Eye (tissue), 1 donor: ENCODE measurements around the gene CSNK1G3.

Source experiments
- DNase-seq: peaks from one replicate; pipeline ENCODE4 v3.0.0-alpha.2; 2015

CSNK1G3 gene

DNA sequence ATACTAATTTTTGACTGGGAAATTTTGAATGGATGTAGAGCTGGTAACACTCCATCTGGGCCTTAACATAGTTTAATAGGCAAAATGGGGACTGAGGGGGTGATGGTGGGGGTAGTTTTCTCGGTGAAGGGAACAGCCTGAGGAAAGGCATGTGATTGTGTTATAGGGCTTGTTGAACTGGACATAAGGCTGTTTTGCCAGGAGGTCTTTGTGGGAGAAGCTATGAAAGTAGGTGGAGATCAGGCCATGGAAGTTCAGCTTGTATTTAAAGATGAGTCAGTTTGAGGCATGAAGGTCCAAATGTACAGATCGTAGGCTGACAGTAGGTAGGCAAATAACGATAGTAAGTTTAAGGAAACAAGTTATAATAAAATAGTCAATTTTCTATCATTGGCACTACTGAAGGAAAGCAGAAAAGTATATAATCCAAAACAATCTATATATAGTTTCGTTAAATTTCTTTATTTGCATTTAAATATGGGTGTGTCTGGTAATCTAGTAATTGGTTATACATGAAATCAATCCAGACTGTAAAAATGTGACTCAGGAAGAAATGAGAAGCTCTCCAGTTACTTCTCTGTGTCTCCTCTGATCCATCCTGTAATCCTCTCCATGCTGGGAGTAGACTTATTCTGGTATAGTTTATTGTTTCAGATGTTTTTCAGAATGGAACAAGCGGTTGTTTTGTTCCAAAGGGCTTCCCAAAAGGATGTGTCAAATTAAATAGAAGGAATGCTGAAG, 2.8 kb downstream of the CSNK1G3 start:
- no peak for DNase-seq

DNA sequence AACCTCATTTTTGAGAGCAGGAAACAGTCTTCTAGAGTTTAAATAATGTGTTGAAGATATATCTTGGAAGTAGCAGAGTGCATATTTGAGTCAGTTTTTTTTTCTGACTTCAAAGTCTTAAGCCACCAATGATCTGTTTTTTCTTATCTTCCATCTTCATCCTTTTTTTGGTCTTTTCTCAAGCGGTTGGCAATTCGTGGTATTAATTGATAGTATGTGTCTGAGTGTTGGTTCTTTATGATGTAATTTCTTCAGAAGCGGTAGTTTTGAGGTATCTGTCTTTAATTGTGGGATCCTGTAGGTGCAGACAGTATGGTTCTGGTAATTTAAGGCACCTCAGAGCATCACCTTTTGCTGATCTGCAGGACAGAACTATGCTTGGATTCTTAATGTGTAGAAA, 3.9 kb downstream of the CSNK1G3 start:
- DNase-seq: no peak

DNA sequence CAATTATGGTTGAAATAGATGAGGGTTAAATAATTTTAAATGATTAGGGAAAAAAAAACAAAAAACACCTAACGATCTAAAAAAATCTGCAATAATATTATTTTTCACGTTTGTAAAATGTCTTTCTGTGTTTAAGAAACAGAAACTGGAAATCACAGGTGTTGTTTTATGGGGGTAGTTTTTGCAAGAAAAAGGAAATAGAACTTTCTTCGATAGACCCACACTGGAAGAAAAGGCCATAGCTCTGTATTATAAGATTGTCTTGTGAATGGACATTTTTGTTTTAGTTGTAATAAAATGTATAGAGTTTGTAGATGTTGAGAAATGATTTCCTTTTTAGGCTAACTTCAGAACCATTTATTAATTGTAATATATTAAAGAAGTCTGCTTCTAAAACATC, 5.5 kb downstream of the CSNK1G3 start:
- no peak for DNase-seq

- DNase-seq: no peak
Measured at GRCh38 chr5:123518111-123518510, 6.1 kb downstream of the CSNK1G3 start.

DNA sequence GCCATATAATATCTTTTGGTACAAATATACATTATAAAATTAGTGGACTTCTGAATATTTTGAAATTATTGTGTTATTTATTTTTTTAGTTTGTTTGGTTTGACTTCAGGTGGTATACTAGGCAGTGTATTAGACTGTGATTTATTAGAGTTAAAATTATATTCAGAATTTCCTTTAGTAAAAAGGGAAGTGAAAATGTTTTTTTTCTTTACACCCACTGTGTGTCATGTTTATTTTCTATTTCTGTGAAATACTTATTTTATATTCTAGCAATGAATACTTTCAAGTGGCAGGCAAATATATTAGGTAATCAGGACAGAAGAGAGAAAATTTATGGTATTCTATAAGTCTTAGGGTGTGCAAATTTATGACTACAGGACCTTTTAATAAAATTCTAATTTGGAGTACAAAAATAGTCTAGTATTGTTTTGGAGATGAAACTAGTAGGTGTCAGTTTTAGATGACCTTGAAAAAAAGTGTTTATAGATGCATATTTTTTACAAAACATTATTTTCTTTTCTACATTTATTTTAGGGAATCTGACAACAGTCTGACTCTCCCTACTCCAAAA, 8.8 kb downstream of the CSNK1G3 start:
- DNase-seq: no peak

DNA sequence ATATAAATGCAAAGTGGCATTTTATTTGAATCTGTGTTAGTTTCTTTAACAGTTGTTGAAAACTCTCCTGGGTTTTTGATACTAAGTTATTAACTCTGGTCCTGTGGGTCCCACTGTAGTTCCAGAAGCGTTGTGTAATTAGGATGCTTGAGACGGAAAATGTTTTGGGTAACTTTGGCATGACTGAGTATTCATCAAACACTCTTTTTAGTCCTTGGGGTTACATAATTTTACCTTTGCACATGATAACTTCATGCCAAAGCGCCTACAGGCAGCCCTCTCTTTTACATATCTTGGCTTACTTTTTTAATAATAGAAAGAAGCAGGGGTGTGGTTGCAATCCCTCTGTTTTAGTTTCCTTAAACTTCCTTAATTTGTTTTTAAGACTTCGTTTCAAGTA, 12.2 kb downstream of the CSNK1G3 start:
- DNase-seq: no peak

DNA sequence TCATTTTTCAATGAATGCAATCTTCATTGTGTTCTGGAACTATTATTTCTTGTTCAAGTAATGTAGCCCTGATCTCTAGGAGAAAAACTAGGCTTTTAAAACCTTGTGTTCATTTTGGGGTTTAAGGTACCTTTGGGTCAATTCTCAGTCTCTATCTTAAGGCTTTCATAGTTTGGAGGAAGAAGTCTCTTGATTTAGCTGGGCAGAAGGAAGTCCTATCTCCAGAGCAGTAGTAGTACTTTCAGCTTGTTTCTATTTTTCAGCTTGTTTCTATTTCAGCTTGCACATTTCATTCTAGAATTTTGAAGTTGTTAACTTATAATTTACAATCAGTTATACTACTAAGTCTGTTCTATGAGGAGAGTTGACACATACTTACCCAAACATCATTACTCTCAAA, 15.2 kb downstream of the CSNK1G3 start:
- DNase-seq: no peak

- DNase-seq: no peak
Measured at GRCh38 chr5:123528065-123528464, 16.1 kb downstream of the CSNK1G3 start.

- DNase-seq: no peak
Measured at GRCh38 chr5:123528878-123529277, 16.9 kb downstream of the CSNK1G3 start.

DNA sequence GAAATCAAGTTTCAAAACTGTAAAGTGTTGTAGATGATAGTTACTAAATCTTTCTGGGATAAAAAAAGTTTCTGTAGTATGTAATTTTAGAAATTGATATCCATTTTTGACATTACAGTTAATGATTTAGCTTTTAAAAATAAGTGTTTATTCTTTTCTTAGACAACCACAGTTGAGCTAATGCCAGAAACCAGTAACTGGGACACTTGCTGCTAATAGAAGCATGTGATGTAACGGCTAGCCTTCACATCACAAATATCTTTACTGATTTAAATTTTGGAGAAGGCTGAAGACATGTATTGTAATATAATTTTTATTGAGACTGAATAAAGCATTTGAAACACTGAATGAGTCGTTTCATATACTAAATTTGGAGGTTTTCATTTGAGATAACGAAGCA, 18.8 kb downstream of the CSNK1G3 start:
- DNase-seq: no peak

DNA sequence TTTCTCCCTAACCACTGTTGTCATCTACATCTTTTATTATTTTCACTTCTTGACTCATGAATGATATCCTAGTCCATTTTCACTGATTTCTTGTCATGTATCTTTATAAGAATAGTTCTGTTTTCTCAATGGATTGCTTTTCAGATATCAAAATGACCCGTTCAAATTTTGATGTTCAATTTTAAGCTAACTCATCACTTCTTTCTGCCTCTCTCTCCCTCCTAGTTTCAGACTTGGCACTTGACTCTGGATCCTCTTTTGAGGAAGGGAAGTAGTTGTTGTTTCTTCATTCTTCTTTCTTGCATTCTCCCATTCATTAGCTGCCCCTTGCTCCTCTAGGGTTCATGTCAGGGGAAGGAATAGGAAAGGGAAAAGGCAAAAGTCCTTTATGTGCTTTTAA, 23.7 kb downstream of the CSNK1G3 start:
- no peak for DNase-seq

DNA sequence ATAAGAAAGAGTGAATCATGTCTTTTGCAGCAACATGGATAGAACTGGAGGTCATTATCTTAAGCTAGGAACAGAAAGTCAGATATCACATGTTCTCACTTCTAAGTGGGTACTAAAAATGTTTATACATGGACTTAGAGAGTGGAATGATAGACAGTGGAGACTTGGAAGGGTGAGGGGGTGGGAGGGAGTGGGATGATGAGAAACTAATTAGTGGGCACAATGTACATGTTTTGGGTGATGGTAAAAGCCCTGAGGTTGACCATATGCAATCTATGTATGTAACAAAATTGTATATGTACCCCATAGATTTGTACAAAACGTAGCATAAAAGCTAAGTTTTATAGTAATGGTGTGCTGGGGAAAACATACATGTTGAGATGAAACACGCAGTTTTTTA, 25.3 kb downstream of the CSNK1G3 start:
- no peak for DNase-seq

- no peak for DNase-seq
Measured at GRCh38 chr5:123537845-123538244, 25.9 kb downstream of the CSNK1G3 start.

GRCh38 chr5:123538670-123539459, 26.9 kb downstream of the CSNK1G3 start:
- DNase-seq: peak; percentile 38

GRCh38 chr5:123540534-123540933, 28.6 kb downstream of the CSNK1G3 start:
- no peak for DNase-seq

- no peak for DNase-seq
Measured at GRCh38 chr5:123543438-123543837, 31.5 kb downstream of the CSNK1G3 start.

GRCh38 chr5:123545506-123545905, 33.5 kb downstream of the CSNK1G3 start:
- DNase-seq: peak; percentile 37

- DNase-seq: no peak
Measured at GRCh38 chr5:123546657-123547056, 34.7 kb downstream of the CSNK1G3 start.

DNA sequence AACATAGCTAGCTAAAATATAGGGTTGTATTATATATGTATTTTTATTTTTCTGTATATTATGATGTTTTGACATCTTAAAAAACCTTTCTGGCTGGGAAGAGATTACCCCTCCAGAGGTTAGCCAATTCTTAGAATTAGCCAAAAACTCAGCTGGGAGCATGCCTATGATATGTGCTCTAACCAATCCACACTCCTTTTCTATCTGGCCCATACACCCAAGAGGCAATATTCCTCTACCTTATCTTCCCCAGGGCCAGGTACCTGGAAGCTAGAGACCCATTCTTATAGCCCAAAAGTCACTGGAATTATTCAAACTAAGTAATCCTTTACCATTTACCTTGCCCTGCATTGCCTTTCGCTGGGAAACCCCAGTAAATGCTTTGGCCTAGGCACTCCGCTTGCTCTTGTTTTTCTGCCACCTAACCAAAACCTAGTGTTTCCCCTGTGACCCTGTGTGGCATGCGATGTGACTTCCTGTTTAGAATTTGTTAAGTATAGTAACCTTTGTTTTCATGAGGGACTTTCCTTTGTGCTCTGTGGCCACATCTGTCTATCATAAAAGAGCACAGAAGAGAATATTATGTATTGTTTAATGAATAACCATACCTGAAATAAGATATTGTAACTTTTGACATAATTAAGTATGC, 37.4 kb downstream of the CSNK1G3 start:
- no peak for DNase-seq

DNA sequence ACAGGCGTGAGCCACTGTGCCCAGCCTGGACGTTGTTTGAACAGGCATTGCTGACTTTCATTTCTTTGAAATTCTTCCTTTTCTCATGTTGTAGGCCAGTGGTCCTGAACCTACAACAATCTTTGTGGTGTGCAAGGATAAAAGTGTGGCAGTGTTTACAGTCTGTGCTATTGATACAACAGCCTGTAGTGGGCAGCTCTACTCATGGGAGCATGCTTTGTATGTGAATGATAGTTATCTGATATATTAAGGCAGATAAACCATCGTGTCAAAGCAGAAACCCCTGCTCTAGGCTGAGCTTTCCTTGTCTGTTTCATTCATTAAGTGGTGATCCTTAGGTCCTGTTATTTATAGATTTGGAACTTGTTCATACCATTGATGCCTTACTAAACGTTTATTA, 42.6 kb downstream of the CSNK1G3 start:
- no peak for DNase-seq

GRCh38 chr5:123557907-123558306, 45.9 kb downstream of the CSNK1G3 start:
- DNase-seq: no peak

- no peak for DNase-seq
Measured at GRCh38 chr5:123558762-123559433, 46.9 kb downstream of the CSNK1G3 start.

DNA sequence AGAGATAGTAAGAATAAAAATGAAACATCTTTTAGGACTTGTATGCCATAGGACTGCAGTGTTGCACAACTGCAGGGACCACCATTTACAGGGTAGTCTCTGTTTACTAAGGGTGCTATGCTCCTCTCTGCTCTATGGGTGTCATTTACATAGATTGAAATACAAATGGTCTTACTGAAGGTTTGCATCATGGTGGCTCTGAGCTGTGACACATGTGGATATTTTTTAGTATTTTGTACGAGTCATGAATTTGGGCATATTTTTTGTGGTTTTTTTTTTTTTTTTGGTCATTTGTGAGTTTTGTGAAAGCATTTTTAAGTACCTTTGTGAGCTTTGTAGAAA, 47.4 kb downstream of the CSNK1G3 start:
- no peak for DNase-seq
